Lung (tissue), 12 donors: ENCODE measurements around the gene TACC3. TPM values are rescaled to one million over a fixed set of nuclear protein-coding genes. Genes with fewer than 3 reads are reported as not detected.

Experiments
- ATAC-seq: fragments of 200-7000 bp; cut with Tn5 transposase; one replicate; pipeline ENCODE4 v1.9.1; 2020; ENCODE audit warnings: moderate number of reproducible peaks; ENCODE audit not compliant: insufficient read depth, low FRiP score
- DNase-seq, 3 donors: peaks; one replicate each; pipeline ENCODE4 v3.0.0-alpha.2; 2013 to 2017
- H3K27ac ChIP-seq, 2 donors: one replicate each; pipeline ENCODE4 v1.5.1; 2013; ENCODE audit warnings: mild to moderate bottlenecking in 2 of 2, moderate library complexity in 2 of 2, control low read depth in 1 of 2, inconsistent platforms in 1 of 2, low read depth in 1 of 2, low read length in 1 of 2
- H3K27me3 ChIP-seq, 3 donors: one replicate each; pipeline ENCODE4 v1.5.1; 2013; ENCODE audit warnings: low read length in 2 of 3; ENCODE audit not compliant: control insufficient read depth in 3 of 3, insufficient read depth in 3 of 3
- H3K36me3 ChIP-seq, 4 donors: one replicate each; pipeline ENCODE4 v1.5.1; 2013; ENCODE audit warnings: low read length in 4 of 4, mild to moderate bottlenecking in 1 of 4, moderate library complexity in 1 of 4; ENCODE audit not compliant: control insufficient read depth in 4 of 4, insufficient read depth in 4 of 4
- H3K4me1 ChIP-seq, 5 donors: one replicate each; pipeline ENCODE4 v1.5.1; 2013; ENCODE audit warnings: low read length in 5 of 5, mild to moderate bottlenecking in 2 of 5, moderate library complexity in 1 of 5; ENCODE audit not compliant: control insufficient read depth in 5 of 5, insufficient read depth in 5 of 5
- H3K4me3 ChIP-seq: one replicate; pipeline ENCODE4 v1.5.1; 2013; ENCODE audit warnings: mild to moderate bottlenecking, control low read depth, moderate library complexity
- H3K9ac ChIP-seq, 2 donors: one replicate each; pipeline ENCODE4 v1.5.1; 2013; ENCODE audit warnings: low read length in 2 of 2, control low read depth in 1 of 2; ENCODE audit not compliant: insufficient read depth in 1 of 2
- H3K9me3 ChIP-seq, 4 donors: one replicate each; pipeline ENCODE4 v1.5.1; 2013; ENCODE audit warnings: low read length in 3 of 4, mild to moderate bottlenecking in 1 of 4, moderate library complexity in 1 of 4; ENCODE audit not compliant: control insufficient read depth in 4 of 4, insufficient read depth in 3 of 4
- CTCF ChIP-seq: IDR thresholded peaks from 2 replicates; pipeline ENCODE4 v1.5.1; 2012; ENCODE audit warnings: mild to moderate bottlenecking; ENCODE audit errors: control extremely low read depth, extremely low read depth
- WGBS, 2 donors: extraction: QIAGEN DNeasy Blood & Tissue Kit; methylation state at CpG; one replicate each; pipeline ENCODE4 v1.1.7; 2013; 5-methylcytosine and 5-hydroxymethylcytosine counted together
- polyA plus RNA-seq, 2 donors: library from polyadenylated mRNA; stranded (reverse); fragments of 200-250 nt; gene quantifications; one replicate each; pipeline ENCODE4 v1.2.1, GENCODE V29; 2013
- total RNA-seq, 2 donors: library from RNA; depleted of rRNA in 1 of 2; stranded (reverse); fragments of >200 nt in 1 of 2; gene quantifications; one replicate each; pipeline ENCODE4 v1.2.1, GENCODE V29; 2014 to 2021
- donor health status: control.
- donor health status: control.
- donor health status: Bipolar disorder and iron deficiency.
- donor health status: healthy.
- donor health status: DM: yes; HTN: yes; CAD: no.

The TACC3 gene
- total and polyA plus RNA-seq, 4 donors: 13.8 to 22.1 (median 18.5) TPM

GRCh38 chr4:1749370-1749769, 28.0 kb downstream of the TACC3 start:
- no peak for DNase-seq
- no peak overlapping the region for H3K27ac ChIP-seq
- no peaks in the 10 kb centered on the region for H3K27me3 ChIP-seq
- no peaks in the 10 kb centered on the region for H3K9me3 ChIP-seq
- no peak overlapping the region for H3K4me3 ChIP-seq
- no peak for TF ChIP-seq CTCF
- peaks cover 0 to 5% (median 0%) of the 10 kb centered on the region in 4 donors for H3K36me3 ChIP-seq
- no peak overlapping the region for H3K9ac ChIP-seq
- 70 to 84% methylated on average over 3 of the region's 3 CpGs for WGBS, 2 donors
- H3K4me1 ChIP-seq: peaks cover 0 to 26% (median 11%) of the 10 kb centered on the region in 5 donors
- no peak for ATAC-seq

GRCh38 chr4:1749826-1750225, 28.5 kb downstream of the TACC3 start:
- Histone ChIP-seq H3K27me3 (no peaks in the 10 kb centered on the region), H3K9me3 (no peaks in the 10 kb centered on the region), H3K36me3 (peaks cover 0 to under 1% (median 0%) of the 10 kb centered on the region in 4 donors), H3K27ac (no peak overlapping the region), H3K9ac (no peak overlapping the region), H3K4me1 (peaks cover 0 to 26% (median 11%) of the 10 kb centered on the region in 5 donors), H3K4me3 (no peak overlapping the region)
- no peak for TF ChIP-seq CTCF
- ATAC-seq (no peak), DNase-seq (no peak)
- 79 to 84% methylated on average over 14 of the region's 14 CpGs for WGBS, 2 donors

DNA sequence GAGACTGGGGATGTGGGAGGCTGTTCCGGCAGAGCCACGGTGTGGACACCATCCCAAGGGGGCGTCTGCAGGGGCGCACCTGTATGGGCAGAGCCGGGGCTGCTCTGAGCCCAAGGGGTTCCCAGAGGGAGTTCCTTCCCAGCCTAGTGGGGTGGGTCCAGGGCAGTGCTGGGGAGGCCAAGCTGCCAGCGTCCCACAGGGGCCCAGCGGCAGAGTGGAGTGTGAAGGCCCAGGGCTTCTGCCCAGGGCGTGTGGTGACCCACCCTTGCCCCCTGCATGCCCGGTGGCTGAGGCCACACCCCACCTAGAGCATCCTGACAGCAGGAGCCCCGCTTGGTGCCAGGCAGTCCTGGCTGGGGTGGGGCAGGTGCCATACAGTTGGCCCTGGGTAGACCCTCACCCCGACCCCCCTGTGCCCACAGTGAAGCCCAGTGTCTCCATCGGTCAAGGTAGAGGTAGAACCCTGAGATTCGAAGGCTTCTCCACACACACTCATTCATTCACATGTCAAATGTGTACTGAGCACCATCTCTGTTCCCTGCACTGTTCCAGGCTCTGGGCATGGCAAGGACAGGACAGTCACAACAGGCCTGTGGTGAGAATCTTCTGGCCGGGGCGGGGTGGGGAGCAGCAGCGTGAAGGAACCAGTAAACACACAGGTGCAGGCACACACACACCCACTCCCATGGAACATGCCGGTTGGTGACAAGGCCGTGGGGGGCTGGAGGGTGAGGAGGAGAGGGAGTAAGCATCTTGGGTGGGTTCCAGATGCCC, 29.2 kb downstream of the TACC3 start:
- Histone ChIP-seq H3K36me3 (no peaks in the 10 kb centered on the region), H3K4me3 (no peak overlapping the region), H3K27me3 (no peaks in the 10 kb centered on the region), H3K9me3 (no peaks in the 10 kb centered on the region), H3K9ac (no peak overlapping the region), H3K27ac (no peak overlapping the region), H3K4me1 (peaks cover 0 to 26% (median 11%) of the 10 kb centered on the region in 5 donors)
- TF ChIP-seq CTCF: no peak
- no peak for ATAC-seq
- 92 to 94% methylated on average over 18 of the region's 18 CpGs for WGBS, 2 donors
- no peak for DNase-seq
